Fibroblast of villous mesenchyme (primary cell): ENCODE data around the gene BEND7. TPM values are rescaled to one million over a fixed set of nuclear protein-coding genes. Genes with fewer than 3 reads are reported as not detected.

Source experiments
- DNase-seq: peaks from one replicate; pipeline ENCODE4 v3.0.0-alpha.2; 2010; ENCODE audit warnings: low read depth
- H3K4me3 ChIP-seq: 2 replicates; pipeline ENCODE4 v1.5.1; 2011; ENCODE audit warnings: low read depth, mild to moderate bottlenecking, low read length
- total RNA-seq: library from RNA; depleted of rRNA; stranded (reverse); fragments of >200 nt; gene quantifications from 2 replicates; pipeline ENCODE4 v1.2.3, GENCODE V29; 2012
- TF ChIP-seq, protein P1 (sequence below): IDR thresholded peaks from 2 replicates; pipeline ENCODE4 v1.5.1; 2012; ENCODE audit warnings: low read depth, mild to moderate bottlenecking, low read length; ENCODE audit not compliant: insufficient read depth

Gene BEND7
- total RNA-seq, 1 donor = under 0.01 TPM

DNA sequence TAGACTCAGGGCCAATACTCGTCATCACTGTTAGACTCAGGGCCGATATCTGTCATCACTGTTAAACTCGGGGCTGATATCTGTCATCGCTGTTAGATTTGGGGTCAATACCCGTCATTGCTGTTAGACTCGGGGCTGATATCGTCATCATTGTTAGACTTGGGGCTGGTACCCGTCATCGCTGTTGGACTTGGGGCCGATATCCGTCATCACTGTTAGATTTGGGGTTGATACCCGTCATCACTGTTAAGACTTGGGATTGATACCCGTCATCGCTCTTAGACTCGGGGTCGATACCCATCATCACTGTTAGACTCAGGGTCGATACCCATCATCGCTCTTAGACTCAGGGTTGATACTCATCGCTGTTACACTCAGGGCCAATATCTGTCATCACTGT lies 56.5 kb downstream of the BEND7 start:
- DNase-seq = no peak
- TF ChIP-seq, protein P1, sequence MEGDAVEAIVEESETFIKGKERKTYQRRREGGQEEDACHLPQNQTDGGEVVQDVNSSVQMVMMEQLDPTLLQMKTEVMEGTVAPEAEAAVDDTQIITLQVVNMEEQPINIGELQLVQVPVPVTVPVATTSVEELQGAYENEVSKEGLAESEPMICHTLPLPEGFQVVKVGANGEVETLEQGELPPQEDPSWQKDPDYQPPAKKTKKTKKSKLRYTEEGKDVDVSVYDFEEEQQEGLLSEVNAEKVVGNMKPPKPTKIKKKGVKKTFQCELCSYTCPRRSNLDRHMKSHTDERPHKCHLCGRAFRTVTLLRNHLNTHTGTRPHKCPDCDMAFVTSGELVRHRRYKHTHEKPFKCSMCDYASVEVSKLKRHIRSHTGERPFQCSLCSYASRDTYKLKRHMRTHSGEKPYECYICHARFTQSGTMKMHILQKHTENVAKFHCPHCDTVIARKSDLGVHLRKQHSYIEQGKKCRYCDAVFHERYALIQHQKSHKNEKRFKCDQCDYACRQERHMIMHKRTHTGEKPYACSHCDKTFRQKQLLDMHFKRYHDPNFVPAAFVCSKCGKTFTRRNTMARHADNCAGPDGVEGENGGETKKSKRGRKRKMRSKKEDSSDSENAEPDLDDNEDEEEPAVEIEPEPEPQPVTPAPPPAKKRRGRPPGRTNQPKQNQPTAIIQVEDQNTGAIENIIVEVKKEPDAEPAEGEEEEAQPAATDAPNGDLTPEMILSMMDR = no peak
- H3K4me3 ChIP-seq = no peak overlapping the region

DNA sequence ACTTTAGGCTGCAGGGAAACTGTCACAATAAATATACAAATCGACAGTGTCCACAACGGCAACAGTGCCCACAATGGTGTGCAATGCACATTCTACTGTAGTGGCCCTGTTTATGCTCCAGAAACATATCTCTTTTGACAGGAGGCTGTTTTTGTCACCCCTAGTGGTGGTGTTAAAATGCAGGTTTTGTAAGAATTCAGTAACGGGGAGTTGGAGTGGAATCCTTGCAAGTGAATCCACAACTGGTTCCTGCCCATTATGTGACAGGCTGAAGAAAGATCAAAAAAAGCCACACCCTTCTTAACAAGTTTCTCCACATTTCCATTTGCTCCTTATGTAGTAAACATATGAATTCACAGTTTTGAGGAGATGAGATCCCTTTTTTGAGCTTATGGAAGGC lies 58.5 kb downstream of the BEND7 start:
- DNase-seq = peak; percentile 3
- no peak overlapping the region for H3K4me3 ChIP-seq
- TF ChIP-seq, protein P1 = peak; percentile 22

DNA sequence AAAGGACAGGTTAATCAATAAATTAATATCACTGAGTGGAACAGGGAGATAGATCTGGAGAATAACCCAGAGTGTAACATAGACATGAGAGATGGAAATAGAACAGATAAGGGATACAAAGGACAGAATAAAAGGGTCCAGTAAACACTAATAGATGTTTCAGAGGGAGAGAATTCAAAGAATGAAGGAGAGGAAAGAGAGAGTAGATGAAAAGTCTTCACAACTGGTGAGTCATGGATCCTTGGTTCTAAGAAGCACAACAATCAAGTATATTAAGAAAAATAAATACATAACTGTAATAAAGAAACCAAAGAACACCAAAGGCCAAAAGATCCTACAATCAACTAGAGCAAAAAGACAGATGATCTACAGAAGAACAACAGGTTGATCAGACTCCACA lies 66.3 kb downstream of the BEND7 start:
- no peak overlapping the region for H3K4me3 ChIP-seq
- DNase-seq = no peak
- TF ChIP-seq, protein P1 = no peak

DNA sequence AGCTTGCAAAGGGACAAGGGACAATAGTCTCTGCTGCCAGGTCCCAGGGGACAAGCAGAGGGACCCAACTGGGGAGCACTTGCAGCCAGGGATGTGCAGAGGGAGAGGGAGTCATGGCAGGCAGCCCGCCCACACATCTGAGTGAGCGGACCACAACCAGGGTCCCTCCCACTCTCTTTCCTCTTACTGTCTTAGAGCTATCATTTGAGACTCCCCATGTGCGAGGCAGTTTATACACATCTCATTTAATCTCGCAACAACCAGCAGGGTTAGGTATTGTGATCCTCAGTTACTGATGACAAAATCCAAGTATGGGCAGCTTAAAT lies 70.2 kb downstream of the BEND7 start:
- no peak for DNase-seq
- TF ChIP-seq, protein P1 = no peak
- H3K4me3 ChIP-seq = no peak overlapping the region

DNA sequence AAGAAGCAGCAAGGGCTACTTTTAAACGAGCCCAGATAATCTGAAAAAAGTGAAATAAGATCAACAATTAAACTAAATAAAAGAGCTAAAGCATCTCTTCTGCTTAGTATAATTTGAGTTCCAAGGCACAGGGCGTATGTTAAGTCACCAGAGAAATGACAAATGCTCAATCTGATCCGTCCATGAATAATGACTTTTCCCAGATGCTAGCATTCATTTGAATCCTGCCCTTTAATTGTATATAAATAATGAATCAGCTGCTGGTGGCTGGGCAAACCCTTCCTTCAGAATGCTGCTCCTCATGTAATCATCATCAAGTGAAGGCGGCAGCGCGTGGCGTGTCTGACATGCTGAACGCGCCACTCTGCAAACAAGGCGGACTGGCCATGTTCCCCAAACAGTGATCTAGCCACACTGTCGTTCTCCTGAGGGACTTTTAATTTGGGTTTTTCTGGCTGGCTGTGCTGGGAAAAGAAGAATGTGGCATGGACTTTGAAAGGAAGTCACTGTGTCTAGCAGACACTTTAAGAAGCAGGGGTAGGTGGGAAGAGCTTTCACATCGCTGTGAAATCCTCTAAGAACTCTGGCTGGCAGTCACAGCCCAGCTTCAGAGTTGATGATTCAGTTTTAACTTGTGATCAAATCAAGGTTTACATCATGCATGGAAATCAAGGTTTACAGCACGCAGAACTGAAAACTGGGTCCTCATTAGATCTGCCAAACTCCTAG lies 70.7 kb downstream of the BEND7 start:
- TF ChIP-seq, protein P1 = no peak
- no peak for DNase-seq
- no peak overlapping the region for H3K4me3 ChIP-seq

DNA sequence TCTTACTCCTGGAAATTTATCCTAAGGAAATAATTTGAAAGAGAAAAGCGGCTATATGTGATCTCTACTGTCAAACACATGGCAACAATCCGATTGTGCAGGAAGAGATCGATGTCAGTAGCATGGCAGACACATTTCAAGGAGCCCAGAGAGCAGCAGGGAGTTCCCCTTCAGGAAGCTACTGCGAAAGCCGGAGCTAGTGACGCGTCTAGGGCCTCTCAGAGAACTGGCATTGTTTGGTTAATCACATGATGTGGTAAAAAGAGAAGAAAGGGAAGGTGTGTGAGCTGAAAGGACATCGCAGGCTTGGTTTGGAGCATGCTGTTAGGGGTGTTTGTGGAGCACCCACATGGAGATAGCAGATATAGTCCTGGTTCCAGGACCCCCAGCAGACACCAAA lies 74.9 kb downstream of the BEND7 start:
- TF ChIP-seq, protein P1 = no peak
- no peak for DNase-seq
- no peak overlapping the region for H3K4me3 ChIP-seq

DNA sequence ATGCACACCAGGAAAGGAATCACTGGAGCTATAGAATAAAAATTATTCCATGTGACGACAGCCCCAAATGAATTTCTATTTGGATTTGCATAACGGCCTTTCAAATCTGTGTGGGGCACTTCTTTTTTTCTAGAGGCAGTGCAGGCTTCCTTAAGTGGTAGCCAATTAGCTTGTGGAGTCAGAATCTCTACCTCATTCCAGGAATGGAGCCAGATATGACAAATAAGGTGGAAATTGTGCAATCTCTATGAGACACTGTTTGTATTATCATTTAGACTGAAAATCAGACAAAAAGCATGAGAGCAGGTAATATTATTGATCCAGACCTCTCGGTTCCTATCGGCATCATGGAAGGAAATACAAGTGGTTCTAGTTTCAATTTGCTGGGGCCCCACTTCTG lies 78.7 kb downstream of the BEND7 start:
- peak; percentile 19 for DNase-seq
- no peak overlapping the region for H3K4me3 ChIP-seq
- TF ChIP-seq, protein P1 = no peak
